ENCODE measurements around the gene PRIMA1. TPM values are rescaled to one million over a fixed set of nuclear protein-coding genes. Genes with fewer than 3 reads are reported as not detected.
"Not testable (repeated sequence)": the region's sequence is repeated elsewhere in the genome, so short reads cannot be mapped to it uniquely, and the experiment has no call there.

Gene PRIMA1
- total RNA-seq, 1 donor from 2014 or later: not detected

- H3K4me3 Mint-ChIP-seq; intact Hi-C loops (cut with micrococcal nuclease); H3K27ac Mint-ChIP-seq; H3K36me3 Mint-ChIP-seq (ENCODE audit: low read depth); H3K27me3 Mint-ChIP-seq (ENCODE audit: insufficient read depth); DNase-seq (ENCODE audit: low spot score): not testable (repeated sequence)
- H3K9me3 Mint-ChIP-seq: peaks cover 20% of the 10 kb centered on the region
- H3K4me1 Mint-ChIP-seq (ENCODE audit: low read depth): peaks cover 13% of the 10 kb centered on the region
Measured at GRCh38 chr14:93809491-93810420, 21.5 kb upstream of the PRIMA1 start.

- no peak for DNase-seq (ENCODE audit: low spot score)
- Mint-ChIP-seq H3K27me3 (ENCODE audit: insufficient read depth) (no peaks in the 10 kb centered on the region), H3K4me3 (no peak overlapping the region), H3K9me3 (peaks cover 7% of the 10 kb centered on the region), H3K27ac (no peak overlapping the region), H3K36me3 (ENCODE audit: low read depth) (no peaks in the 10 kb centered on the region), H3K4me1 (ENCODE audit: low read depth) (peaks cover 7% of the 10 kb centered on the region)
- intact Hi-C loops (cut with micrococcal nuclease): loop anchor here (2.0 kb wide), 1 partner anchor 88 kb away; no protein-coding TSS in a partner anchor
Measured at GRCh38 chr14:93804654-93805053, 16.4 kb upstream of the PRIMA1 start.

- intact Hi-C loops (cut with micrococcal nuclease): loop anchor here (2.0 kb wide), 1 partner anchor 89 kb away; no protein-coding TSS in a partner anchor
- no peak overlapping the region for H3K4me3 Mint-ChIP-seq
Measured at GRCh38 chr14:93803408-93804318, 15.4 kb upstream of the PRIMA1 start.

GRCh38 chr14:93799989-93800921 is 12.0 kb upstream of the PRIMA1 start:
- Mint-ChIP-seq H3K27ac (no peak overlapping the region), H3K9me3 (no peaks in the 10 kb centered on the region), H3K4me3 (no peak overlapping the region), H3K27me3 (ENCODE audit: insufficient read depth) (no peaks in the 10 kb centered on the region), H3K4me1 (ENCODE audit: low read depth) (no peaks in the 10 kb centered on the region), H3K36me3 (ENCODE audit: low read depth) (no peaks in the 10 kb centered on the region)
- no peak for DNase-seq (ENCODE audit: low spot score)
- intact Hi-C loops (cut with micrococcal nuclease): no loop called here

More at GRCh38 chr14:93803408-93804318, 15.4 kb upstream of the PRIMA1 start:
- Mint-ChIP-seq H3K27ac (no peak overlapping the region), H3K4me1 (ENCODE audit: low read depth) (no peaks in the 10 kb centered on the region), H3K9me3 (peaks cover under 1% of the 10 kb centered on the region), H3K27me3 (ENCODE audit: insufficient read depth) (no peaks in the 10 kb centered on the region), H3K36me3 (ENCODE audit: low read depth) (no peaks in the 10 kb centered on the region)
- no peak for DNase-seq (ENCODE audit: low spot score)

- Mint-ChIP-seq H3K9me3 (no peaks in the 10 kb centered on the region), H3K36me3 (ENCODE audit: low read depth) (no peaks in the 10 kb centered on the region), H3K4me3 (no peak overlapping the region), H3K27ac (no peak overlapping the region), H3K27me3 (ENCODE audit: insufficient read depth) (no peaks in the 10 kb centered on the region), H3K4me1 (ENCODE audit: low read depth) (no peaks in the 10 kb centered on the region)
- intact Hi-C loops (cut with micrococcal nuclease): no loop called here
- DNase-seq (ENCODE audit: low spot score): no peak
Measured at GRCh38 chr14:93799617-93799988, 11.3 kb upstream of the PRIMA1 start.

GRCh38 chr14:93797536-93797935 is 9.3 kb upstream of the PRIMA1 start:
- H3K4me1 Mint-ChIP-seq (ENCODE audit: low read depth): no peaks in the 10 kb centered on the region
- no peak for DNase-seq (ENCODE audit: low spot score)
- H3K27me3 Mint-ChIP-seq (ENCODE audit: insufficient read depth): no peaks in the 10 kb centered on the region
- no peaks in the 10 kb centered on the region for H3K9me3 Mint-ChIP-seq
- H3K27ac Mint-ChIP-seq: no peak overlapping the region
- no peak overlapping the region for H3K4me3 Mint-ChIP-seq
- intact Hi-C loops (cut with micrococcal nuclease): no loop called here
- H3K36me3 Mint-ChIP-seq (ENCODE audit: low read depth): no peaks in the 10 kb centered on the region

GRCh38 chr14:93797071-93797470 is 8.8 kb upstream of the PRIMA1 start:
- Mint-ChIP-seq H3K9me3 (no peaks in the 10 kb centered on the region), H3K36me3 (ENCODE audit: low read depth) (no peaks in the 10 kb centered on the region), H3K4me1 (ENCODE audit: low read depth) (no peaks in the 10 kb centered on the region), H3K4me3 (no peak overlapping the region), H3K27me3 (ENCODE audit: insufficient read depth) (peaks cover under 1% of the 10 kb centered on the region), H3K27ac (no peak overlapping the region)
- intact Hi-C loops (cut with micrococcal nuclease): no loop called here
- DNase-seq (ENCODE audit: low spot score): no peak

- Mint-ChIP-seq H3K4me1 (ENCODE audit: low read depth) (no peaks in the 10 kb centered on the region), H3K9me3 (no peaks in the 10 kb centered on the region), H3K36me3 (ENCODE audit: low read depth) (no peaks in the 10 kb centered on the region), H3K27me3 (ENCODE audit: insufficient read depth) (peaks cover 17% of the 10 kb centered on the region), H3K27ac (no peak overlapping the region), H3K4me3 (no peak overlapping the region)
- intact Hi-C loops (cut with micrococcal nuclease): no loop called here
- DNase-seq (ENCODE audit: low spot score): no peak
Measured at GRCh38 chr14:93794756-93795155, 6.5 kb upstream of the PRIMA1 start.

- no peak for DNase-seq (ENCODE audit: low spot score)
- Mint-ChIP-seq H3K4me1 (ENCODE audit: low read depth) (no peaks in the 10 kb centered on the region), H3K27ac (no peak overlapping the region), H3K4me3 (no peak overlapping the region), H3K27me3 (ENCODE audit: insufficient read depth) (peaks cover 25% of the 10 kb centered on the region), H3K36me3 (ENCODE audit: low read depth) (no peaks in the 10 kb centered on the region), H3K9me3 (no peaks in the 10 kb centered on the region)
- intact Hi-C loops (cut with micrococcal nuclease): no loop called here
Measured at GRCh38 chr14:93793555-93794324, 5.5 kb upstream of the PRIMA1 start.

- no peak overlapping the region for H3K4me3 Mint-ChIP-seq
- H3K9me3 Mint-ChIP-seq: no peaks in the 10 kb centered on the region
- peaks cover 34% of the 10 kb centered on the region for H3K27me3 Mint-ChIP-seq (ENCODE audit: insufficient read depth)
- DNase-seq (ENCODE audit: low spot score): no peak
- no peaks in the 10 kb centered on the region for H3K4me1 Mint-ChIP-seq (ENCODE audit: low read depth)
- no peak overlapping the region for H3K27ac Mint-ChIP-seq
- no peaks in the 10 kb centered on the region for H3K36me3 Mint-ChIP-seq (ENCODE audit: low read depth)
- intact Hi-C loops (cut with micrococcal nuclease): no loop called here
Measured at GRCh38 chr14:93792391-93792790, 4.1 kb upstream of the PRIMA1 start.

- H3K36me3 Mint-ChIP-seq (ENCODE audit: low read depth): no peaks in the 10 kb centered on the region
- H3K9me3 Mint-ChIP-seq: no peaks in the 10 kb centered on the region
- intact Hi-C loops (cut with micrococcal nuclease): no loop called here
- no peaks in the 10 kb centered on the region for H3K4me1 Mint-ChIP-seq (ENCODE audit: low read depth)
- H3K4me3 Mint-ChIP-seq: no peak overlapping the region
- no peak for DNase-seq (ENCODE audit: low spot score)
- H3K27me3 Mint-ChIP-seq (ENCODE audit: insufficient read depth): peaks cover 46% of the 10 kb centered on the region
- no peak overlapping the region for H3K27ac Mint-ChIP-seq
Measured at GRCh38 chr14:93790966-93791365, 2.7 kb upstream of the PRIMA1 start.

All from activated T-helper 1 cell treated with anti-CD3 and anti-CD28 coated beads, Interleukin-12 subunit alpha, Interleukin-12 subunit beta, Interleukin-2, Interleukin-4 antibody, amounts not matched to agents 30 ng/mL and 10 ng/mL and 1 ng/mL, durations not matched to agents 14 hours and 24 hours and 36 hours (primary cell).